GM21619 (cell line): ENCODE measurements around the gene MGMT.

Experiments used
- ATAC-seq: cut with Tn5 transposase; IDR thresholded peaks from one replicate; pipeline ENCODE4 v1.9.1; 2021; ENCODE audit not compliant: unreplicated experiment

MGMT gene

GRCh38 chr10:129784891-129785290 lies 317.9 kb downstream of the MGMT start:
- no peak for ATAC-seq

GRCh38 chr10:129785536-129785981 lies 318.5 kb downstream of the MGMT start:
- no peak for ATAC-seq

DNA sequence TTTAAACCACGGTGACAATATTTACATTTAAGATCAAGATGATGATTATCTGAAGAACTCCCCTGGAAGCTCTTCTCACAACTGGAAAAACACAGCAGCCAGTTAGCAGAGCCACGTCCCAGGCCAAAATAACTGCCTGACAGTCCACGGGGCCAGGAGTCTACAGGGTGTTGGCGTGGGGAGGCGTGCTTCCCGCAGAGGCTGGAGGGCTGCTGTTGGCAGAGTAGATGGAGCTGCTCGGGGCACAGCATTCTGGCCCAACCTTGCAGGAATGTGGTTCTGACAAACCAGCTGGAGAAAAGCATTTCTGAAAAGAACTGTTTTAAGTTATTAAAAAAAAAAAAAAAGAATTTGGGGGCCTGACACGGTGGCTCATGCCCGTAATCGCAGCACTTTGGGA lies 319.2 kb downstream of the MGMT start:
- ATAC-seq, result no peak

- no peak for ATAC-seq
These were observed 320.5 kb downstream of the MGMT start for GRCh38 chr10:129787557-129787956.

DNA sequence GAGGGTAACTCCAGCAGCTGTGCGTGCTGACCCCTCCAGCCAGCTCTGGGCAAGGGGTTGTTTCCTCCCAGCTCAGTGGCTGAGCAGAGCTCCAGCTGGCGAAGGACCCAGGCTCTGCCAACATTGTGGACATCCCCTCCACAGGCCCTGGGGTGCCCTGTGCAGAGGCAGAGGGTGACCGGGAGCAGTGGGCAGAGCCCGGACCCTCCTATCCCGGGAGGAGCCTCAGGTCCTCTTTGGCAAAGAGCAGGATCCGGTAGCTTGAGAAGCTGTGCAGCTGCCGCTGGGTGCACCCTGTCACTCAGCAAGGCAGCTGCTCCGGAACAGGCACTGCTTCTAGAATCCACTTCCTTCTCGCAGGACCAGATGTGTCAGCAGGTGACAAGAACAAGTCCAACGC lies 321.2 kb downstream of the MGMT start:
- no peak for ATAC-seq

DNA sequence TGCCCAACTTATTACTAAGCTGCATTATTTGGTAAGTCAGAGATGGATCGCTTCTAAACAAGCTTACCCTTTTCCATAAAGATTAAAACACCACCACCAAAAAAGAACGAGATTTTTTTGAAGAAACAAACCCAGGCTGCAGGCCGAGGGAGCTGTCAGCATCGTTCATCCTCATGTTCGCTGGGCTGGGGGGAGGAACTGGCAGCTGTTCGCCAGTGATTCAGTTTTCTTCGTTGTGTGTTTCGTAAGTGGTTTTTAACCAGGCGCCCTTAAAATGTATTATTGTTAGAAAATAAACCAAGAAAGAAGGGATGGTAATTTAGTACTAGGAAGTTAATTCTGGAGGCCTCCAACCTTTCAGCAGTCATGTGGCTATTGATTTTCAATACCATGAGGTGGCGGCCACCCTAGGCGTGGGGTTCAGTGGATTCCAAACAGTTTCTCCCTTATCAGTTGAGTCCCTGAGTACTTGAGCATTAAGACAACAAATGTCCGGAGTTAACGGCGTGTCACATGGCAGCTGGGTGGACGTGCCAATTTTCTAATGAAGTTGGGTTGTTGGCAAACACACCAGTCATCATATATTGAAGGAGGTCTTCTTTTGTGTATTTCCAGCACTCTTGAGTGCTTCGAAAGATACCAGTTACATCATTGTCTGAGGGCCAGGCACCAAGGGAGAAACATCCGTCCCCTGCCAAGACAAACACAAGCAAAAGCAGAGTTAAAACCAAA lies 323.8 kb downstream of the MGMT start:
- ATAC-seq, result no peak

DNA sequence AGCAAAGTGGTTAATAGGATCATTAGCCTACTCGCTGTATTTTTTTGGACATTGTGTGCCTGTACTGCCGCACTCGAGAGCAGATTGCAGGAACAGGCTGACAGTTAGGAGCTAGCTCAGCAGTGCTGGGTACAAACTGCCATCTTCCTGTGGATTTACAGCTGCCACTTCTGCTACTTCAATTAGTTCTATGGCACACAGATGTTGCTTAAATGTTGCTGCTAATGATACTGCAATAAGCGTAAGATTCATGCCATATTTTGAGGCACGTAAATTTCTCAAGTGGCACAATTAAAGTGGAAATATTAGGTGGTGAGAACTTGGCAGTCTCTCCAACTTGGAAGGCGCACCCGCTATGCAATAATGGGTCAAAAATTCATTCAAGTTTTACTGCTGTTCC lies 325.1 kb downstream of the MGMT start:
- no peak for ATAC-seq

- no peak for ATAC-seq
These were observed 325.8 kb downstream of the MGMT start for GRCh38 chr10:129792864-129793263.

GRCh38 chr10:129793479-129793878 lies 326.4 kb downstream of the MGMT start:
- ATAC-seq, result no peak

DNA sequence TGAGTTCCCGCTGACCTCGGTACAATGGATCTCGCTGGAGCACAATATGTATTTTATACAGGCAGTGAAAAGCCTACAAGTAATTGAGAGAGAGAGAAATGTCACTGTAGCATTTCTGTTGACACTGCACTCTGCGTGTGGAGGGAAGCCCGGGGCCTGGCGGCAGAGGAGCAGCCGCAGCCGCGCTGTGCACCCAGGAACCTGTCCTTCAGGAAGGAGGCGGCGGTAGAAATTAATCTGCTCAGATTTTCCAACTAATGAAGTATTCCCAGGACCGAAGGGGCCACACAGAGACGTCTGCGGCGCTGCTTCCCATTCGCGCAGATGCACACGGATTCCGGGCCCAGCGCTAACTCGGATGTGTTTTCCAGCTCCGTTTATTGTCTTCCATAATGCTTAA lies 327.0 kb downstream of the MGMT start:
- ATAC-seq, result no peak

- no peak for ATAC-seq
These were observed 329.8 kb downstream of the MGMT start for GRCh38 chr10:129796710-129797420.

- no peak for ATAC-seq
These were observed 332.9 kb downstream of the MGMT start for GRCh38 chr10:129799942-129800341.

DNA sequence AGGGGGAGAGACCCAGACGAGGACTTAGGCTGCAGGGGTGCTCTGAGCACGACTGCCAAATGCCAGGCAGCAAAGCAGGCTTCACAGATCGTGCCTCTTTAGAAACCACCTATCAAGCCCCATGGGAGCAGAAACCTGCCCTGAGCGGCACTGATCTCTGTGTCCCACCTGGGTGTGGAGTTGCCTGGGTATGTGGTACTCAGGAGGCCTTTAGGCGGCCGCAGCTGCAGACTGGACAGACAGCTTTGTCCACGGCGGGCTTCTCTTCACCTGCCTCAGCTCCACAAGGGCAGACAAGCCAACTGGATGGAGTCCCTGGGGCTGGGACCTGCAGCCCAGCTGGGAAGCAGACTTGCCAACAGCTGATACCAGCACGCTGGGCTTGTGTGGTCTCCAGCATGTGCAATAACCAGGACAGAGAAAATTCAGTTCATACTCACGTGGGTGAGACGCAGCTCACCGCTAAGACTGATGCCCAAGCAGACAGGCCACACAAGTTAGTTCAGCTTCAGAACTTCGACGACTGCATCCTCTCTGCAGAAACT lies 333.8 kb downstream of the MGMT start:
- no peak for ATAC-seq

- no peak for ATAC-seq
These were observed 340.2 kb downstream of the MGMT start for GRCh38 chr10:129807211-129807610.

DNA sequence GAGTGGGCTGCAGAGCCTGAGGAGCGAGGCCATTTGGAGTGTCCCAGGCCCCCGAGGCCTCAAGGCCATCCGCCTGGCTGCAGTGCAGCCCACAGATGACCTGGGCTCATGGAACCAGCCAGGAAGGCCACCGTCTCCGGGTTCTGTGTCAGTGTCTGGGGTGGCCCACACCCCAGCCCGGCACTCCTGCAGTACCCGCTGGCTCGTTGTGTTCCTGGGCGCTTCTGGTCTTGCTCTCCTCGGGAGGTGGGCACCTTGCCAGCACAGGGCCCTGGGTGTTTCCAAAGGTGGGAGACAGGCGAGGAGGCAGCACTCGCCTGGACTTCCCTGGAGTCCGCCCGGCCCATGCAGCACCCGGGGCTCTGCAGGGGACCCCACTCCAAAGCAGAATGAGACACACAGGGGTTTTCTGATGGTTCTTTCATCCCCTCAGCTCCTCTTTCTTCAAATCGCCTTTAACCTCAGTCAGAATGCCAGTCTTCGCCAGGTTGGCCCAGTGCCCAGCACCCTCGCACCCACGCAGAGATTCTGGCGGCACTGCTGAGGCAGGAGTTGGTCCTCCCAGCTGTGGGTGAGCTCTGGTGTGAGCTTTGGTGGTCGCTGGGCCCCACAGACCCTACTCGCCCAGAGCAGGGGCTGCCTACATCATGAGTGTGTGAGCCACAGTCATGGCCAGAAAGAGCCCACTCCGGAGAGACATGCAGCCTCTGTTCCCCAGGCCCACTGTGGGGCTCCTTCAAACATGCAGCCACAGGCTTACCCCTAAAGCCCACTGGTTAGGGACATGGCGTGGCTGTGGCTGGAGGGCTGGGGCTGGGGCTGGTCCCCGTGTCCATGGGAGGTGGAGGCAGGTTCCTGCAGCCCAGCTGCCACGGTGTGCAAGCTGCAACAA lies 341.3 kb downstream of the MGMT start:
- no peak for ATAC-seq

- ATAC-seq, result no peak
These were observed 342.4 kb downstream of the MGMT start for GRCh38 chr10:129809431-129809830.

GRCh38 chr10:129809841-129810240 lies 342.8 kb downstream of the MGMT start:
- ATAC-seq, result no peak

- no peak for ATAC-seq
These were observed 344.2 kb downstream of the MGMT start for GRCh38 chr10:129811208-129811607.

DNA sequence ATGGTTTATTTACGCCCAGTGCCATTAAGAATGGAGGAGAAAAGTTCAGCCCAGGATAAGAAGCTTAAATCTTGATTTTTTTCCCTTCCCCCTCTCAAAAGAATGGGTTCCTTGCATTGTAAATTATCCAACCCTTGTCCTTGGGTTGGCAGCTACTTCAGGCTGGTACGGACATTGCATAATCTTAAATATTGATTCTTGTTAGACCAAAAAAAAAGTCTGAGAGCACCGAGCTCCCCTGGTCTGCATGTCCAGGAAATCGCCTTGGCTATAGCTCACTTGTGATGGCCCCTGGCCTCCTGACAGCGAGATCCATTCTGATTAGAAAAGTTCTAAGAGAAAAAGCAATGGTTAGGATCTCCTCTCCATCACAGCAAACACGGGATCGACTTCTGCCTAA lies 345.4 kb downstream of the MGMT start:
- ATAC-seq, result no peak

DNA sequence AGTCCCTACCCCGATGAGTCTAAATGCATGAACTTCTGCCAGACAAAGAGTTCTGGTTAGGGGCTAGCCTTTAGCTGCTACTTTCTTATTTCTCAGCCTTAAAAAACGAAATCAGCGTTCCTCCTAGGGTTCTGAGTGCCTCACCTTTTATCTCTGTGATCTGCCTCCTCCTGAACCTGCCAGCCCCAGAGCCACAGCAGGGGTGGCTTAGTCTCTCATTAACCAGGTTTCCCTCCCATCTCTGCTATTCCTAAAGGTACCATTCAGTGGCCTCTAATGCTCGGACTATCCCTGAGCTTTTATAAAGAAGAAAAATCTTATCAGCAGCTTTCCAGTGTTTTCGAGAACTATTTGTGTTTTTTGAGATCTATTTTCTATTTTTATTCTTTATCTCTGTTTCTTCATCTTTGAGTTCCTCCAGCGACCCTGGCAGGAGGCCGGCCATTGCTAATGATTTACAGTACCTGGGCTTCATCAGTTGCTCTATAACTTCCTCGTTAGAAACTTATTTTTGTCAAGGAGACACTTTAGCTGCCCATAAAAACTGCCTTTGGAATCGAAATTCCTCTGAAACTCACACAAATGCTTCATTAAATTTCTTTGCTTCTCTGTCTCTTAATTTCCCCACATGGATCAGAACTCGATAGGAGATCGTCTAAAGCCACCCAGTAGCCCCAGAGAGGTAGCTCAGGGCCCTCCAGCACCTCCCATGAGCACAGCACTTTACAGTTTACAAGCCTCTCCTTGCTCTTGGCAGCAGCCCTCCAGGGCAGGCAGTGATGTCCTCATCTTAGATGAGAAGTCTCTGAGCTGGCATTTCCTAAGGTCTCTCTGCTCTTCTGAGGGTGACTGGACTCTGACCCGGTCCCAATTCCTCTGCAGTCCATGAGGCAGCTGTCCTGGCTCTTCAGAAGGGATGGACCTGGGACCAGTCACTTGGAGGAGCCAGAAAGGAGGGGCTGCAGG lies 347.9 kb downstream of the MGMT start:
- ATAC-seq, result no peak
